ENCODE measurements around the gene TMEM178B.
"Not testable (repeated sequence)": the region's sequence is repeated elsewhere in the genome, so short reads cannot be mapped to it uniquely, and the experiment has no call there.

Gene TMEM178B

GRCh38 chr7:141361960-141362359, 288.1 kb downstream of the TMEM178B start:
- DNase-seq: no peak

GRCh38 chr7:141362580-141363435, 288.9 kb downstream of the TMEM178B start:
- no peak for DNase-seq

- no peak for DNase-seq
Observed at GRCh38 chr7:141363748-141364147, 289.9 kb downstream of the TMEM178B start.

GRCh38 chr7:141366091-141366621, 292.3 kb downstream of the TMEM178B start:
- DNase-seq: no peak

DNA sequence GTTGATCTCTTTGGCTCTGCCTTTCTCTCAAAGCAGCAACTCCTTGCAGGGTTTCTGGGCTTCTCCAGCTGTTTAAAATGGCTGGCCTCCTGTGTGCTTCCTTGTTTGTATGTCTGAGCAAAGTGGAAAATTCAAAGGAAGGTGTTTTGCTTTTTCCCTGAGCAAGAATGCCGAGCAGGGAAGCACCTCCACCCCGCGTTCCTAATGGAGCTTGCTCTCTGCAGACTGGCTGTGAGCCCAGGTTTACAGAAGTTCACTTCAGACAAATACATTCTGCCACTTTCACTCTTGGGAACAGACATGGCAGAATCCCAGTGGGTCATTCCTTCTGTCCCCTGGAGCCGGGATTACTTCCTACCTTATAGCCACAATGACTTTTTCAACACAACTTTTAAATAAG, 295.6 kb downstream of the TMEM178B start:
- DNase-seq: no peak

GRCh38 chr7:141370178-141370577, 296.3 kb downstream of the TMEM178B start:
- no peak for DNase-seq

DNA sequence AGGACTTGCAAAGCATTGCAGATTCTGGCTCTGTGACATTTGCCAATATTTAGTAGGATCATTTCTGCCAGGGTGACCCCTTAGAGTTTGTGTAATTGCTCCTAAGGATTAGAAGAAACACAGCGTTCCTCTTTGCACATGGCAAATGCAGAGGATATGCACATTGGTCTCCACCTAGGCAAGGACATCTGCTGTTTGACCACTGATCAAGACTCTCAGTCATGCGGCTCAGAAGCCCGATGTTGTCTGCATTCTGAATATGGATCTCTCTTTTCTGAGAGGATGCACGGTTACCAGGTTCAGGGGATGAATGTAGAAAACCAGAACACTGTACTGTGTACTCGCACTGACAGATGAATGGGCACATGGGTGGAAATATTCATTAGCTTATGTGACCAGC, 296.8 kb downstream of the TMEM178B start:
- no peak for DNase-seq

GRCh38 chr7:141374425-141374824, 300.6 kb downstream of the TMEM178B start:
- DNase-seq: no peak

DNA sequence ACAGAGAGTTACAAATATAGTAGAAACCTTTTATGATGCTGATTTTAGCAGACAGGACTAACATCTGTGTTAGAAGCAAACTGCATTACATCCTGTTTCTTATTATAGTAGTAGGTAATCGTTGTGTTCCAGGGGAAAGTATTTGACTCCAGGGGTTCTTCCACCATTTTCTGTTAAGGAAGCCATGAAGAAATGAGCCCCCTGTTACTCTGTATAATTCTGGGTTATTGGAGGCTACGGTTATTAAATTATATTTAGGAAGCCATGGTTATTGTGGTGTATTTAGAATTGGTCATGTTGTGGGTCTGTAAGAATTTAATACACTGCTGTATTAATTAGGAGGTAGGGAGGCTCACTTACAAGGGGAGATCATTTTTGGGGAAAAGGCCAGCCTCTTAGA, 301.6 kb downstream of the TMEM178B start:
- DNase-seq: no peak

- DNase-seq: no peak
Observed at GRCh38 chr7:141377906-141378305, 304.0 kb downstream of the TMEM178B start.

- no peak for DNase-seq
Observed at GRCh38 chr7:141378405-141378804, 304.5 kb downstream of the TMEM178B start.

DNA sequence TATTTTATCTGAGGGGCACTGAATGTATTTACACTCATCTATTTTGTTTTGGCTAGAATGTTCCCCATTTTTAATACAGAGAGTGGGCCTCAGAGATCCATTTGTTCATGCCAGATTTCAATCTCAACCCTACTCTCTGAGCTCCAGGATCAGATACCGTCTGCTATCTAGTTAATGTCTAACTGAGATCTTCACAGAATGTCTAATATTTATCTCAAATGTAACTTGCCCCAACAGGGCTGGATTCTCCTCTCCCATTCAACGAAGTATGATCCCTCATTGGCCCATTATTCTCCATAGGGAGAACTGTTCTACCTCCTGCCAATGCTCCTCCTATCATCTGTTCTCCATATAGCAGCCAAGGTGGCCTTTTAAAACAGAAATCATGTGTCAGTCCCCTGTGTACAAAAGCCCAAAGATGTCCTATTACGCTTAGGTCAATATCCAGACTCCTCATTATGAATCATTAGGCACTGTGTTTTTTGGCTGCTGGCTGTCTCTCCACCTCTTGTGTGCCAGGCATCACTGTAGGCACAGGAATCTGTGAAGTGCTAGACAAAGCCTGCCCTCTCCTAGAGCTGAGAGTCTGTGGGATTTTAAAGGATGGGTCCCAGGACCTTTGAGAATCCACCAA, 308.0 kb downstream of the TMEM178B start:
- no peak for DNase-seq

- not testable (repeated sequence) for DNase-seq
Observed at GRCh38 chr7:141383356-141383755, 309.5 kb downstream of the TMEM178B start.

GRCh38 chr7:141386881-141387280, 313.0 kb downstream of the TMEM178B start:
- no peak for DNase-seq

DNA sequence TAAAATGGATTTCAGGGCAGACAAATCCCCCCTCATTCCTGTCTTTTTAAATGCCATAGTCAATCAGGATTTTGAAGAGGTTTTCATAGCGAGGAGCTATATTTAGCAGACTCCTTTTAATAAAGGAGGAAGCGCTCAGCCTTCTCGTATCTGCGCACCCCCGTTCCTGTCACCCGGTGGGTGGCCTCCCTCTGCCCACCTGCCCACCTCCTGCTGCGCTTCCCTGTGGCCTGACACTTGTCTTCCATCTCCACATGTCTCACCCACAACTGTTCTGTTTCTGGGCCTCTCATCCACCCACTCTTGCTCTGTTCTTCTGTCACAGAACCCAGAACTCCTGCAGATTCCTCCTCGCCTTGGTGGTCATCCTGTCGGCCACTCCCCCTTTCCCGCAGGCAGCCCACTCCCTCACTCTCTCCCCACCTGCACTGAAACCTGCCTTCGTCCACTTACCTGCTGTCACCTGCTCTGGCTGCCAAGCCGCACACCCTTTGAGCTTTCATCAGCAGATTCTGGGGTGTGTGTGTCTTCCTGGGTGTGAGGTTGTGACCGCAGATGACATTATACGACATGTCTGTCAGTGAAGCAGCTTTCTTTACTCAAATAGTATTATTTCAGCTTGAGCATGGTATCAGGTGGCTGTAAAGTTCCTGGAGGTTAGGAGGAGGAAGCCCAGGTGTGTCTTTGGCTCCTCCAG, 313.8 kb downstream of the TMEM178B start:
- DNase-seq: no peak

GRCh38 chr7:141389140-141389796, 315.4 kb downstream of the TMEM178B start:
- no peak for DNase-seq

GRCh38 chr7:141390339-141390738, 316.5 kb downstream of the TMEM178B start:
- no peak for DNase-seq

GRCh38 chr7:141393056-141393455, 319.2 kb downstream of the TMEM178B start:
- DNase-seq: no peak

DNA sequence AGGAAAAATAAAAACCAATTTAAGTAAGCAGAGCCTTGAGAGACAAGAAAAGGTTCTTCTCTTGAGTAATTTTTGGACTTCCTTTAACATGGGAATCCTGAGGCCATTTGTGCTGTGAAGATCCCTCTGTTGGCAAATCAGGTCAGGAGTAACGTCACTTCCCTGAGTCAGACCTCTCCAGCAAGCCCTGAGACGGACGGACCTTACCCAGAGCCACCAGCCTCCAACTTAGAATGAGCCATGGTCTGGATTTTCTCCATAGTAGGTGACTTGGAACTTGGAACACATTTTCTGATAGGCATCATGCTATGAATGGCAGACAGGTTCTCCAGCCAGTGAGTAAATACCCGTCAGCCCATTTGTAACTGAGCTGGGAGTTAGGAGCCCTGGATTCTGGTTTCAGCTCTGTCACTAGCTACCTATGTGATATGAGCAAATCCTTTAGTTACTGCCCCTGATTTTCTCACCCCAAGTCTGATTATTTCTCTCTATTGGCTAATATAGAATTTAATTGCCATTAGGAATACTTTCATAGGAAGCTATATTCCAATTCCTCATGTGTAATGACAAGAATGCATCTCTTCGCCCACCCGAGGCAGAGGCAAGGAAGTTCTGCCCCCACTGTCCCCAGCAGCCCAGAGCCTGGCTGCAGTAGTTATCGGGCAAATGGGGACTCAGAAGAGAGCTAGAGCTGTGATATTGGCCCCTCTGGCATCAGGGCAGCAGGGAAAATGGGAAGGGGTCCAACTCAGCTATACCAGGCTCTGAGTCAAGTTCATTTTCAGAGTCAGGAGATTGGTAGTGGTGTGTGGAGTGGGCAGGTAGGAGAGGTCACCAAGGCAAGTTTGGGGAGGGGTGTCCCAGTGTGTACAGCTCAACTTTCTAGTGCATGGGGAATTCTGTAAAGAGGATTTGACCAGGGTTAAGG, 323.6 kb downstream of the TMEM178B start:
- no peak for DNase-seq

GRCh38 chr7:141400356-141400755, 326.5 kb downstream of the TMEM178B start:
- no peak for DNase-seq

- no peak for DNase-seq
Observed at GRCh38 chr7:141402277-141402996, 328.6 kb downstream of the TMEM178B start.

Measured in inflammatory macrophage treated with lipopolysaccharide for 1 hour (primary cell).